Measurements from ENCODE around the gene DPEP3.

DNA sequence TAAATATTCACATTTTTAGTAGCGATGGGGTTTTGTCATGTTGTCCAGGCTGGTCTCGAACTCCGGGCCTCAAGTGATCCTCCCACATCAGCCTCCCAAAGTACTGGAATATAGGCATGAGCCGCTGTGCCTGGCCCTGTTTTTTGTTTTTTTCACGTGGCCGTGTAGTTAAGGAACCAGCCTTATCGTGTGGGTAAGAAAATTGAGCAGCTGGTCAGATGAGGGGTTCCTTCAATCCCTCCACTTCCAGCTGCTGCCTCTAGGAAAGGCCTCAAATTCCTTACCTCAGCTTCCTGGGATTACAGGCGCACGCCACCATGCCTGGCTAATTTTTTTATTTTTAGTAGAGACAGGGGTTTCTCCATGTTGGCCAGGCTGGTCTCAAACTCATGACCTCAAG lies 24.9 kb upstream of the DPEP3 start:
- no peak for TF ChIP-seq ZC3H10 (CRISPR knock-in tag; IDR thresholded peaks at IDR 0.05)
- TF ChIP-seq ZFP30 (CRISPR knock-in tag; IDR thresholded peaks at IDR 0.05) = no peak
- TF ChIP-seq ISL1 (CRISPR knock-in tag; IDR thresholded peaks at IDR 0.05) = no peak
- no peak for TF ChIP-seq CSDC2 (CRISPR knock-in tag; IDR thresholded peaks at IDR 0.05)
- TF ChIP-seq ARNTL (CRISPR knock-in tag; IDR thresholded peaks at IDR 0.05; ENCODE audit: borderline replicate concordance, low read depth) = no peak
